Right cardiac atrium (tissue), 5 donors: ENCODE results near the gene LIMCH1. TPM values are rescaled to one million over a fixed set of nuclear protein-coding genes. Genes with fewer than 3 reads are reported as not detected.
A peak's percentile ranks its signal among the peaks of the same experiment; 100 is the strongest.

Experiments
- ATAC-seq, 2 donors: fragments of 200-7000 bp; cut with Tn5 transposase; one replicate each; pipeline versions ENCODE4 v1.8.0 to v1.9.1; 2020; ENCODE audit warnings: moderate library complexity in 2 of 2, mild to moderate bottlenecking in 1 of 2
- DNase-seq, 3 donors: peaks; one replicate each; pipeline ENCODE4 v3.0.0-alpha.2; 2020
- H3K27ac ChIP-seq: one replicate; pipeline ENCODE4 v1.5.1; 2013; ENCODE audit warnings: mild to moderate bottlenecking, low read length, control low read depth, moderate library complexity
- H3K27me3 ChIP-seq: one replicate; pipeline ENCODE4 v1.6.1; 2013; ENCODE audit not compliant: control insufficient read depth, insufficient read depth
- H3K4me1 ChIP-seq: one replicate; pipeline ENCODE4 v1.6.1; 2013; ENCODE audit warnings: low read length; ENCODE audit not compliant: control insufficient read depth, insufficient read depth
- H3K4me3 ChIP-seq: one replicate; pipeline ENCODE4 v1.5.1; 2013; ENCODE audit warnings: low read length, control low read depth
- H3K9me3 ChIP-seq: one replicate; pipeline ENCODE4 v1.6.1; 2013; ENCODE audit warnings: low read length; ENCODE audit not compliant: control insufficient read depth
- WGBS: extraction: QIAGEN DNeasy Blood & Tissue Kit; methylation state at CpG from one replicate; pipeline ENCODE4 v1.1.7; 2013; 5-methylcytosine and 5-hydroxymethylcytosine counted together
- intact Hi-C, 4 donors: fragments of 100-400 bp; cut with DNase I; formaldehyde crosslinking; loops; one replicate each; pipeline versions ENCODE4 v1.11.0 to v1.14.0; 2022 to 2023
- polyA plus RNA-seq: library from polyadenylated mRNA; stranded (reverse); fragments of 200-250 nt; gene quantifications from one replicate; pipeline ENCODE4 v1.2.3, GENCODE V29; 2013
- total RNA-seq, 4 donors: library from RNA; stranded (reverse); fragmentation: NEBNext Ultra II Directional; extraction: Animal tissue kit (Norgen Biotek cat#: 25700); gene quantifications; one replicate each; pipeline ENCODE4 v1.2.1, GENCODE V29; 2021
- donor health status: healthy with polysubstance abuse.
- donor health status: DM: no; HTN: yes; CAD: no.
- donor health status: DM: no; HTN: no; CAD: no.
- donor health status: DM: no; HTN: yes; CAD: no; lungs with severe emphysema.
- donor health status: DM: yes; HTN: yes; CAD: no.

The LIMCH1 gene
- total and polyA plus RNA-seq, 5 donors: 43.3 to 248 (median 184) TPM

- 88% methylated on average over 7 of the region's 7 CpGs for WGBS
- H3K27me3 ChIP-seq: no peaks in the 10 kb centered on the region
- no peak overlapping the region for H3K27ac ChIP-seq
- peaks cover 3% of the 10 kb centered on the region for H3K4me1 ChIP-seq
- no peaks in the 10 kb centered on the region for H3K9me3 ChIP-seq
- no peak overlapping the region for H3K4me3 ChIP-seq
- intact Hi-C loops: loop anchor here in 2 of 4 donors (10.0 kb wide), 2 partner anchors 98 to 168 kb away; no protein-coding TSS in a partner anchor
- ATAC-seq (no peak), DNase-seq (no peak)
These were observed 5.6 kb upstream of the LIMCH1 start for GRCh38 chr4:41532336-41532735.

GRCh38 chr4:41532882-41533281, 5.1 kb upstream of the LIMCH1 start:
- H3K27ac ChIP-seq: no peak overlapping the region
- peaks cover 5% of the 10 kb centered on the region for H3K4me1 ChIP-seq
- 29% methylated on average over 2 of the region's 2 CpGs for WGBS
- H3K27me3 ChIP-seq: no peaks in the 10 kb centered on the region
- peak in 1 of 3 donors; percentile 15 for DNase-seq
- H3K9me3 ChIP-seq: no peaks in the 10 kb centered on the region
- peak in 1 of 2 donors; percentile 39 for ATAC-seq
- intact Hi-C loops: loop anchor here in 2 of 4 donors (10.0 kb wide), 2 partner anchors 98 to 168 kb away; no protein-coding TSS in a partner anchor
- no peak overlapping the region for H3K4me3 ChIP-seq

- 77% methylated on average over 3 of the region's 3 CpGs for WGBS
- ATAC-seq: no peak
- Histone ChIP-seq H3K4me3 (no peak overlapping the region), H3K9me3 (no peaks in the 10 kb centered on the region), H3K4me1 (peaks cover 10% of the 10 kb centered on the region), H3K27ac (no peak overlapping the region), H3K27me3 (no peaks in the 10 kb centered on the region)
- no peak for DNase-seq
- intact Hi-C loops: loop anchor here in 2 of 4 donors (10.0 kb wide), 2 partner anchors 99 to 169 kb away; no protein-coding TSS in a partner anchor
These were observed 4.3 kb upstream of the LIMCH1 start for GRCh38 chr4:41533680-41534079.

- Histone ChIP-seq H3K27ac (no peak overlapping the region), H3K4me1 (peaks cover 15% of the 10 kb centered on the region), H3K27me3 (no peaks in the 10 kb centered on the region), H3K4me3 (no peak overlapping the region), H3K9me3 (no peaks in the 10 kb centered on the region)
- no peak for DNase-seq
- no peak for ATAC-seq
- intact Hi-C loops: loop anchor here in 2 of 4 donors (10.0 kb wide), 2 partner anchors 100 to 170 kb away; no protein-coding TSS in a partner anchor
These were observed 3.6 kb upstream of the LIMCH1 start for GRCh38 chr4:41534404-41534803.

GRCh38 chr4:41535911-41536371, 2.0 kb upstream of the LIMCH1 start:
- 21% methylated on average over 6 of the region's 6 CpGs for WGBS
- no peaks in the 10 kb centered on the region for H3K27me3 ChIP-seq
- no peaks in the 10 kb centered on the region for H3K9me3 ChIP-seq
- intact Hi-C loops: loop anchor here in 3 of 4 donors (5.0 to 10.0 kb wide), 3 partner anchors 101 to 174 kb away; no protein-coding TSS in a partner anchor
- ATAC-seq (peak in 1 of 2 donors; percentile 10), DNase-seq (no peak)
- H3K4me3 ChIP-seq: no peak overlapping the region
- H3K4me1 ChIP-seq: peaks cover 18% of the 10 kb centered on the region
- no peak overlapping the region for H3K27ac ChIP-seq

GRCh38 chr4:41537292-41537890, 566 bp upstream of the LIMCH1 start:
- Histone ChIP-seq H3K4me1 (peaks cover 24% of the 10 kb centered on the region), H3K9me3 (no peaks in the 10 kb centered on the region), H3K4me3 (no peak overlapping the region), H3K27ac (peak overlapping the region; percentile 87), H3K27me3 (no peaks in the 10 kb centered on the region)
- intact Hi-C loops: loop anchor here in 3 of 4 donors (5.0 to 10.0 kb wide), 3 partner anchors 103 to 175 kb away; no protein-coding TSS in a partner anchor
- WGBS: 89% methylated on average over 1 of the region's 1 CpG
- ATAC-seq (no peak), DNase-seq (no peak)

GRCh38 chr4:41538887-41539498, 1.0 kb downstream of the LIMCH1 start:
- H3K4me1 ChIP-seq: peaks cover 21% of the 10 kb centered on the region
- H3K27me3 ChIP-seq: no peaks in the 10 kb centered on the region
- no peaks in the 10 kb centered on the region for H3K9me3 ChIP-seq
- H3K4me3 ChIP-seq: peak overlapping the region; percentile 63
- intact Hi-C loops: loop anchor here in 3 of 4 donors (5.0 to 10.0 kb wide), 3 partner anchors 104 to 177 kb away; no protein-coding TSS in a partner anchor
- peak; percentile 59 to 73 for ATAC-seq
- WGBS: 23% methylated on average over 12 of the region's 12 CpGs
- peak; percentile 39 to 65 (median 43) for DNase-seq
- H3K27ac ChIP-seq: peak overlapping the region; percentile 76

GRCh38 chr4:41539711-41540110, 1.8 kb downstream of the LIMCH1 start:
- intact Hi-C loops: loop anchor here in 3 of 4 donors (5.0 to 10.0 kb wide), 3 partner anchors 105 to 177 kb away; no protein-coding TSS in a partner anchor
- Histone ChIP-seq H3K9me3 (no peaks in the 10 kb centered on the region), H3K27ac (peak overlapping the region; percentile 76), H3K4me3 (peak overlapping the region; percentile 63), H3K27me3 (no peaks in the 10 kb centered on the region), H3K4me1 (peaks cover 26% of the 10 kb centered on the region)
- no peak for DNase-seq
- no peak for ATAC-seq

- Histone ChIP-seq H3K27ac (peak overlapping the region; percentile 33), H3K9me3 (no peaks in the 10 kb centered on the region), H3K4me3 (no peak overlapping the region), H3K27me3 (no peaks in the 10 kb centered on the region), H3K4me1 (peaks cover 26% of the 10 kb centered on the region)
- no peak for DNase-seq
- 86% methylated on average over 5 of the region's 5 CpGs for WGBS
- intact Hi-C loops: no loop called here
- no peak for ATAC-seq
These were observed 2.7 kb downstream of the LIMCH1 start for GRCh38 chr4:41540687-41541086.

GRCh38 chr4:41541687-41542094, 3.7 kb downstream of the LIMCH1 start:
- H3K4me1 ChIP-seq: peaks cover 26% of the 10 kb centered on the region
- H3K27me3 ChIP-seq: no peaks in the 10 kb centered on the region
- peak; percentile 14 to 43 (median 43) for DNase-seq
- 56% methylated on average over 7 of the region's 7 CpGs for WGBS
- intact Hi-C loops: no loop called here
- ATAC-seq: peak; percentile 60 to 61
- no peak overlapping the region for H3K4me3 ChIP-seq
- H3K27ac ChIP-seq: peak overlapping the region; percentile 26
- no peaks in the 10 kb centered on the region for H3K9me3 ChIP-seq
